Karpas-422 (cell line): ENCODE data around the gene ACTN3. TPM values are rescaled to one million over a fixed set of nuclear protein-coding genes. Genes with fewer than 3 reads are reported as not detected.
A peak's percentile ranks its signal among the peaks of the same experiment; 100 is the strongest.
"Not testable (repeated sequence)": the region's sequence is repeated elsewhere in the genome, so short reads cannot be mapped to it uniquely, and the experiment has no call there.

Experiments used
- DNase-seq: peaks from one replicate; pipeline ENCODE4 v3.0.0-alpha.2; 2015
- H2AFZ ChIP-seq: fragments of 200-600 bp; sonication (generic); 2 replicates; pipeline ENCODE4 v1.6.1; 2014; ENCODE audit warnings: antibody characterized with exemption, low read length, mixed read lengths
- H3K27ac ChIP-seq: fragments of 200-600 bp; sonication (generic); 2 replicates; pipeline ENCODE4 v1.5.1; 2014; ENCODE audit warnings: mild to moderate bottlenecking, low read length, moderate library complexity
- H3K27me3 ChIP-seq: fragments of 200-600 bp; sonication (generic); 2 replicates; pipeline ENCODE4 v1.6.1; 2014; ENCODE audit warnings: low read length, mixed read lengths
- H3K36me3 ChIP-seq: fragments of 200-600 bp; sonication (generic); 2 replicates; pipeline ENCODE4 v1.6.1; 2014; ENCODE audit warnings: low read length, mixed read lengths; ENCODE audit not compliant: insufficient read depth
- H3K4me1 ChIP-seq: fragments of 200-600 bp; sonication (generic); 2 replicates; pipeline ENCODE4 v1.6.1; 2014; ENCODE audit warnings: mild to moderate bottlenecking, low read length, mixed read lengths
- H3K4me2 ChIP-seq: fragments of 200-600 bp; sonication (generic); 2 replicates; pipeline ENCODE4 v1.6.1; 2014; ENCODE audit warnings: low read length, low read depth, mild to moderate bottlenecking; ENCODE audit not compliant: poor library complexity, severe bottlenecking
- H3K4me3 ChIP-seq: fragments of 200-600 bp; sonication (generic); 2 replicates; pipeline ENCODE4 v1.5.1; 2014; ENCODE audit warnings: mild to moderate bottlenecking, antibody characterized with exemption, low read length, mixed read lengths
- H3K79me2 ChIP-seq: fragments of 200-600 bp; sonication (generic); 2 replicates; pipeline ENCODE4 v1.6.1; 2014; ENCODE audit warnings: mild to moderate bottlenecking, low read length, mixed read lengths
- H3K9ac ChIP-seq: fragments of 200-600 bp; sonication (generic); 2 replicates; pipeline ENCODE4 v1.6.0; 2014; ENCODE audit warnings: low read length
- H3K9me2 ChIP-seq: fragments of 200-600 bp; sonication (generic), shearing (Covaris generic); replicated peaks from 2 replicates; pipeline ENCODE4 v1.6.0; 2014; ENCODE audit warnings: mild to moderate bottlenecking, low read length, moderate library complexity; ENCODE audit not compliant: insufficient read depth
- H3K9me3 ChIP-seq: fragments of 300-700, 200-600 bp; sonication (generic); 2 replicates; pipeline ENCODE4 v1.6.1; 2014; ENCODE audit warnings: low read length, mixed read lengths
- H4K20me1 ChIP-seq: fragments of 200-600 bp; sonication (generic); 2 replicates; pipeline ENCODE4 v1.6.1; 2014; ENCODE audit warnings: mild to moderate bottlenecking, antibody characterized with exemption, low read length, low read depth; ENCODE audit not compliant: insufficient read depth
- total RNA-seq: library from RNA; depleted of rRNA; stranded (reverse); fragments of >200 nt; shearing (Covaris generic); gene quantifications from 2 replicates; pipeline ENCODE4 v1.2.3, GENCODE V29; 2014; ENCODE audit warnings: low replicate concordance

The ACTN3 gene
- total RNA-seq, 1 experiment from 2014 or later: not detected

DNA sequence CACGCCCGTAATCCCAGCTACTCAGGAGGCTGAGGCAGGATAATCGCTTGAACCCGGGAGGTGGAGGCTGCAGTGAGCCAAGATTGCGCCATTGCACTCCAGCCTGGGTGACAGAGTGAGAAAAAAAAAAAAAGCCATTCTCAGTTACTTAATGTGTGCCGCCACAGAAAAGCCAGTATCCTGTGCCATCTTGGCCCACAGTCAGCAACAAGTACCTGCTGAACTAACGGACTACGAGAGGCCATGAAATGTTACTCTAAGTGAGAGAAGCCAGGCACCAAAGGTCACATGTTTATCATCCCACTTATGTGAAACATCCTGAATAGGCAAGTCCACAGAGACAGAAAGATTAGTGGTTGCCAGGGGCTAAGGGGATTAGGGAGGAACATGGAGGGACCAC, 6.1 kb upstream of the ACTN3 start:
- not testable (repeated sequence) for H3K9me2 ChIP-seq, H3K9me3 ChIP-seq, H3K36me3 ChIP-seq, H4K20me1 ChIP-seq, H3K4me2 ChIP-seq, H3K4me3 ChIP-seq, H2AFZ ChIP-seq, H3K27ac ChIP-seq, H3K27me3 ChIP-seq, H3K79me2 ChIP-seq, H3K9ac ChIP-seq, DNase-seq
- H3K4me1 ChIP-seq: peaks cover 23% of the 10 kb centered on the region

DNA sequence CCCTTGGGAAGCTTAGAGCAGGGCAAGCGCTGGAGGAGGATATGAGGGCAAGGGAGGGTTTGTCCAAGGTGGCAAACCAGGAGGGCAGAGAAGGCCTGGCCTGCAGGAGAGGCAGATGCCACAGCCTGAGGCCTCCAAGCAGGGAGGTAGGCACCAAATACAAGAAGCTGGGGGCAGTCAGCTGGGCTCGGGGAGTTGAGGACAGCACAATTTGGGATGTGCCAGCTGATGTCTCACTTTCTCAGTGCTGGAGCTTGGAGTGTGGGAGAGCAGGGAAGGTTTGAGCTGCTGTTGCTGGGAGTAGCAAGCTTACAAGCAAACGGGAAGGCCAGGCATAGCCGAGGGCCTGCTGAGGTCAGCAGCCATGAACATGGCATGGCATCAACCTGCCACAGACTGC, 4.8 kb upstream of the ACTN3 start:
- Histone ChIP-seq H3K4me1 (peaks cover 32% of the 10 kb centered on the region), H3K27ac (no peak overlapping the region), H3K4me3 (no peak overlapping the region), H3K4me2 (no peak overlapping the region), H3K9ac (no peak overlapping the region), H3K9me2 (no peaks in the 10 kb centered on the region), H3K27me3 (no peaks in the 10 kb centered on the region), H3K36me3 (no peaks in the 10 kb centered on the region; the same call in 1 of the 2 replicates), H3K79me2 (peaks cover 8% of the 10 kb centered on the region), H3K9me3 (no peaks in the 10 kb centered on the region), H4K20me1 (no peaks in the 10 kb centered on the region), H2AFZ (no peak overlapping the region)
- DNase-seq: no peak

DNA sequence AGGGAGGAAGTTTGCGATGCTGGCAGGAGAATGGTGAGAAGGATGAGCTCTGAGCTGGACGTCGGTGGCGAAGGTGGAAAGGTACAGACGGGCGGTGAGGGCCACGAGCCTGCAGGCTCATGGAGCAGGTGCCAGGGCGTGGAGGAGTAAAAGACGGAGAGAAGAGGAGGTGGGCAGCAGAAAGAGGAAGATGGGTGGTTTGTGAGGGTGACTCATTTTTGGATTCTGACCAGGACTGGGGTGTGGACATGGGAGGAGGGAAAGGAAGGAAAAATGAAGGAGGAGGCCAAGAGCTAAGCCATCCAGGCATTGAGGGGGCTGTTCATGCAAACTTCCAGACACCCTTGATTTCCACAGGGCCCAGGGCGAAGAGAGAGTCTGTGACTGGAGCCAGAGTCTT, 4.3 kb upstream of the ACTN3 start:
- Histone ChIP-seq H3K36me3 (no peaks in the 10 kb centered on the region; the same call in 1 of the 2 replicates), H3K27me3 (no peaks in the 10 kb centered on the region), H3K9me2 (no peaks in the 10 kb centered on the region), H3K9ac (no peak overlapping the region), H3K4me1 (peaks cover 36% of the 10 kb centered on the region), H3K4me2 (no peak overlapping the region), H3K79me2 (peaks cover 8% of the 10 kb centered on the region), H3K4me3 (no peak overlapping the region), H4K20me1 (no peaks in the 10 kb centered on the region), H3K9me3 (no peaks in the 10 kb centered on the region), H3K27ac (no peak overlapping the region), H2AFZ (no peak overlapping the region)
- no peak for DNase-seq

DNA sequence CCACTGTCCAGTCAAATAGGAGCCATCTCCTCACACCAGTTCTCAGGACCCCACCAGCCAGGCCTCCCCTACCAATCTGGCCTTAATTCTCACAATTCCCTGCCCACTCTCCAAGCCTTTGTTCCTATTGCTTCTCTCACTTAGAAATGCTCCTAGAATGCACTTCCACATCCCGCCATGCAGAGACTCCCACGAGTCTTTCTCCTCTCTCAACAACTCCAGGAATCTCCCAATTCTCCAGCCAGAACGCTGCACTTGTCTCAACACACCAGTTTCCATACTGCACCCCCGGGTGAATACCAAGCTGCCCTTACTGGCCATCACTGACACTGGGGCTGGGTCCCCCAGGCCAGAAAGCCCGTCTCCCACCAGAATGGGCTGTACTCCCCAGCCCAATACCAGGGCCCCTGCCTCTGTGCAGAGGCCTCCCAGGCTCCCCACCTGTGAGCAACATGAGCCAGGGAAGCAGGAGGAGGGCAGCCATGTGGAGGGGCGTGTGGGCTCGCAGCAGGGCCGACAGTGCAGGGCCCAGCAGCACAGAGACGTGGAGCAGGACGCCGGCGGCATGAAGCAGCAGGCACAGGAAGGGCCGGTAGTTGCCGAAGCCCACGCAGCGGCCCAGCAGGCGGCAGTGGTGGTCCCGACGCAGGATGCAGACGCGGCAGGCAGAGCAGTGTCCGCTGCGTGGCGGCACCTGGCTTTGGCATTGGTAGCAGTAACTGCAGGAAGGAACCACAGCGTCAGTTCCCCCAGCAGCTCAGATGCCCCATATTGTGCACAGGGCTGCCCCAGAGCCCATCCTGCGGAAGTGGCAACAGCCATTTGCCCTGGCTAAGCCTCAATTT, 3.2 kb upstream of the ACTN3 start:
- Histone ChIP-seq H3K9me2 (no peaks in the 10 kb centered on the region), H3K4me1 (peaks cover 40% of the 10 kb centered on the region), H2AFZ (peak overlapping the region; percentile 54; the same call in 1 of the 2 replicates), H3K9me3 (no peaks in the 10 kb centered on the region), H3K36me3 (no peaks in the 10 kb centered on the region; the same call in 1 of the 2 replicates), H3K79me2 (peaks cover 8% of the 10 kb centered on the region), H3K4me2 (peak overlapping the region; percentile 93), H3K9ac (peak overlapping the region; percentile 96), H3K4me3 (peak overlapping the region; percentile 97), H3K27ac (peak overlapping the region; percentile 76), H3K27me3 (no peaks in the 10 kb centered on the region), H4K20me1 (0 out of 2 replicates have a peak, but pooled peaks cover 4% of the 10 kb centered on the region)
- DNase-seq: peak; percentile 91

- Histone ChIP-seq H3K4me1 (peaks cover 40% of the 10 kb centered on the region), H3K4me3 (peak overlapping the region; percentile 97), H3K4me2 (peak overlapping the region; percentile 93), H3K27ac (peak overlapping the region; percentile 76), H3K9ac (peak overlapping the region; percentile 96)
- not testable (repeated sequence) for H3K36me3 ChIP-seq, H3K27me3 ChIP-seq, H4K20me1 ChIP-seq, H3K9me2 ChIP-seq, H3K79me2 ChIP-seq, H3K9me3 ChIP-seq, H2AFZ ChIP-seq
- peak; percentile 53 for DNase-seq
These were observed 1.8 kb upstream of the ACTN3 start for GRCh38 chr11:66544952-66545351.

- peak within 1 kb of the TSS; percentile 96 for H3K9ac ChIP-seq
- H3K27ac ChIP-seq: peak within 1 kb of the TSS; percentile 76
- H2AFZ ChIP-seq: peak within 1 kb of the TSS; percentile 70; the same call in 1 of the 2 replicates
- H3K9me3 ChIP-seq: no peaks in the 10 kb centered on the region
- no peaks in the 10 kb centered on the region for H3K9me2 ChIP-seq
- no peaks in the 10 kb centered on the region for H3K27me3 ChIP-seq
- peaks cover 40% of the 10 kb centered on the region for H3K4me1 ChIP-seq
- peak within 1 kb of the TSS; percentile 97 for H3K4me3 ChIP-seq
- 0 out of 2 replicates have a peak, but pooled peaks cover 4% of the 10 kb centered on the region for H4K20me1 ChIP-seq
- peak within 1 kb of the TSS; percentile 93 for H3K4me2 ChIP-seq
- peaks cover 8% of the 10 kb centered on the region for H3K79me2 ChIP-seq
- peak; percentile 97 for DNase-seq
- no peaks in the 10 kb centered on the region; the same call in 1 of the 2 replicates for H3K36me3 ChIP-seq
These were observed 869 bp upstream of the ACTN3 start, which contains the start of gene ZDHHC24 for GRCh38 chr11:66545701-66546367. Gene ZDHHC24, minus strand, starts transcription at chr11:66546048. Its CDS starts 45 bp downstream, at chr11:66546003.

GRCh38 chr11:66546966-66547661, 411 bp downstream of the ACTN3 start:
- Histone ChIP-seq H4K20me1 (0 out of 2 replicates have a peak, but pooled peaks cover 4% of the 10 kb centered on the region), H3K9me3 (no peaks in the 10 kb centered on the region), H2AFZ (no peak overlapping the region), H3K27ac (no peak overlapping the region), H3K79me2 (peaks cover 8% of the 10 kb centered on the region), H3K9ac (no peak overlapping the region), H3K36me3 (no peaks in the 10 kb centered on the region), H3K4me3 (no peak overlapping the region), H3K9me2 (no peaks in the 10 kb centered on the region), H3K4me2 (peak overlapping the region; percentile 93), H3K4me1 (peaks cover 40% of the 10 kb centered on the region), H3K27me3 (no peaks in the 10 kb centered on the region)
- peak; percentile 51 for DNase-seq

- Histone ChIP-seq H3K9ac (no peak overlapping the region), H3K9me2 (no peaks in the 10 kb centered on the region), H3K79me2 (peaks cover 8% of the 10 kb centered on the region), H3K36me3 (no peaks in the 10 kb centered on the region), H3K27ac (no peak overlapping the region), H2AFZ (no peak overlapping the region), H3K4me3 (no peak overlapping the region), H3K9me3 (no peaks in the 10 kb centered on the region), H3K4me2 (no peak overlapping the region), H4K20me1 (0 out of 2 replicates have a peak, but pooled peaks cover 4% of the 10 kb centered on the region), H3K27me3 (no peaks in the 10 kb centered on the region), H3K4me1 (peaks cover 40% of the 10 kb centered on the region)
- DNase-seq: no peak
These were observed 933 bp downstream of the ACTN3 start for GRCh38 chr11:66547662-66548009.
